GM18511 (cell line): ENCODE measurements around the gene APLP1.
A peak's percentile ranks its signal among the peaks of the same experiment; 100 is the strongest.
"Not testable (repeated sequence)": the region's sequence is repeated elsewhere in the genome, so short reads cannot be mapped to it uniquely, and the experiment has no call there.

ENCODE experiments used
- ATAC-seq: cut with Tn5 transposase; IDR thresholded peaks from one replicate; pipeline ENCODE4 v1.9.1; 2021; ENCODE audit warnings: mild to moderate bottlenecking, moderate library complexity; ENCODE audit not compliant: unreplicated experiment

The APLP1 gene

GRCh38 chr19:35868172-35868822, at the start of gene APLP1:
APLP1 (plus strand) TSS chr19:35868574; CDS start chr19:35868637, 63 bp downstream.
- ATAC-seq, result peak; percentile 49

GRCh38 chr19:35822579-35822978, 45.8 kb upstream of the APLP1 start:
- ATAC-seq, result no peak

GRCh38 chr19:35824150-35824549, 44.2 kb upstream of the APLP1 start:
- ATAC-seq, result no peak

- ATAC-seq, result no peak
Measured at GRCh38 chr19:35828692-35829301, 39.6 kb upstream of the APLP1 start.

DNA sequence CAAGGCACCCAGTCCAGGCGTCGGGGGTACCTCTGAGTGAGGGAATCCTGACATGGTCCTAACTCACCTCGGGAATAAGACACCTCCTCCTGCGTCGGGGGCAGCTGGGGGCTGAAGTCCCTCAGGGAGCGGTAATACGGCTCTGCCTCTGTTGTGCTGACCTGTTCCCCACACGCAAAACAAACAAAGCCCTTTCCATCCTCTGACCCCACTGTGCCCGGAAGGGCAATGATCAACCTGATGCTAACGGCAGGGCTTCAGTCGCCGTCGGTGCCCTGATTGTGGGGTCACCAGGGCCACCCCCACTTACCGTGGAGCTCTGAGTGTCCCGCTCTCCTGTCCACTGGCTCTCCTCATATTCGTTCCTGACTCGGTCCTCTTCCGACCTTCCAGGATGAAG, 37.4 kb upstream of the APLP1 start:
- no peak for ATAC-seq

GRCh38 chr19:35832054-35832453, 36.3 kb upstream of the APLP1 start:
- no peak for ATAC-seq

GRCh38 chr19:35833972-35834371, 34.4 kb upstream of the APLP1 start:
- no peak for ATAC-seq

- ATAC-seq, result not testable (repeated sequence)
Measured at GRCh38 chr19:35836096-35836495, 32.3 kb upstream of the APLP1 start.

GRCh38 chr19:35841961-35842595, 26.3 kb upstream of the APLP1 start:
- ATAC-seq, result no peak

DNA sequence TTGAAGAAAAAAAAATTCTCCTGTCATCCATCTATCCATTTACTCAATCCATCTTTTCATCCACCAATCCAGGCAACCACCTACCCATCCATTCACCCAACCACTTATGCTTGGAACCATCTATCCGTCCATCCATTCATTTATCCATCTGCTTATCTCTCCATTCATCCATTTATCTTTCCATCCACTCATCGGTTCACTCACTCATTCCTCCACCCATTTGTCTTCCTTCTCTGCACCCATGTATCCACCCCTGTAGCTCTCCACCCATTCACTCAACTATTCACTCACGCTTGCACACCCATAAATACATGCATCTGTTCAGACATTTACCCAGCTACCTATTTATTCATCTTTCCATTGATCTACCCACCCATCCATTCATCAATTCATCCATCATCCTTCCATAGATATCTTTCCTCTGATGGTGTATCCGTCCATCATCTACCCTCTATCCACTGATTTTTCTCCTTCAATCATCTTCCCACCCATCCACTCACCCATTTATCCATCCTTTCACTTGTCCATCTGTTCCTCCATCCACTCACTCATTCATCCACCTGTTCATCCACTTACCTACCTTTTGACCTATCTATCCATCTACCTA, 25.6 kb upstream of the APLP1 start:
- no peak for ATAC-seq

DNA sequence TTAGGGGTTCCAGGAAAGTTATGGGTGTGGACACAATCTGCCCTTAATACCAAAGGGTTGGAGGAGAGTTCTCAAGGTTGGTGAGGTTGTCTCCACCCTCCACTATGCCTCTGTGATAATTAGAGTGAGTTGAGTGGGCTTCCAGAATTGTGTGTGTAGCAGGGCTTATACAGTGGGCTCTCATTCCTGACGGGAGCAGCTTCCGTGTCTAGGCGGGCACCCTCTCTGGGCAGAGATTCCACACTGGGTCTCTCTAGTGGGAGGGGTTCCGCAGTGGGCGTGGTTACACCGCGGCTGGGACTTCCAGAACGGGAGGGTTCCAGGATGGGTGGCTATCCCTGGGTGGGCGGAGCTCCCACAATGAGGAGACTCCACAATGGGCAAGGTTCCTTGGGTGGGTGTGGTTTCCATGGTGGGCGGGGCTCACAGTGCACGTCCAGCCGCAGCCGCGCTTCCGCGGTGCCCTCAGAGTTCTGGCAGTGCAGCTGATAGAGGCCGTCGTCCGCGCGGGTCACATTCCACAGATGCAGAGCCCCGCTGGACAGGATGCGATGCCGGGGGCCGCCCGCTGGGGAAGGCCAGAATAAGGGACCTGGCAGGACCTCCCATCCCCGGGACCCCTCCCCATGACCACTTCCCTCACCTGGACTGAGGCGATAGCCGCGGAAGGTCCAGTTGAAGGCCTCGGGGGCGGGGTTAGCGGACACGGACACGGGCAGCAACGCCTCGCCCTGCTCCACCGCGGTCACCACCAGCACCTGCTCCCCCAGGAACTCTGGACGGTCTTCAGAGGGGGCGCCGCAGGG, 24.5 kb upstream of the APLP1 start:
- no peak for ATAC-seq

GRCh38 chr19:35844482-35845214, 23.7 kb upstream of the APLP1 start:
- no peak for ATAC-seq

- no peak for ATAC-seq
Measured at GRCh38 chr19:35845215-35846037, 22.9 kb upstream of the APLP1 start.

GRCh38 chr19:35846038-35846668, 22.2 kb upstream of the APLP1 start:
- no peak for ATAC-seq

GRCh38 chr19:35847911-35848310, 20.5 kb upstream of the APLP1 start:
- ATAC-seq, result no peak

GRCh38 chr19:35848486-35848885, 19.9 kb upstream of the APLP1 start:
- ATAC-seq, result no peak

DNA sequence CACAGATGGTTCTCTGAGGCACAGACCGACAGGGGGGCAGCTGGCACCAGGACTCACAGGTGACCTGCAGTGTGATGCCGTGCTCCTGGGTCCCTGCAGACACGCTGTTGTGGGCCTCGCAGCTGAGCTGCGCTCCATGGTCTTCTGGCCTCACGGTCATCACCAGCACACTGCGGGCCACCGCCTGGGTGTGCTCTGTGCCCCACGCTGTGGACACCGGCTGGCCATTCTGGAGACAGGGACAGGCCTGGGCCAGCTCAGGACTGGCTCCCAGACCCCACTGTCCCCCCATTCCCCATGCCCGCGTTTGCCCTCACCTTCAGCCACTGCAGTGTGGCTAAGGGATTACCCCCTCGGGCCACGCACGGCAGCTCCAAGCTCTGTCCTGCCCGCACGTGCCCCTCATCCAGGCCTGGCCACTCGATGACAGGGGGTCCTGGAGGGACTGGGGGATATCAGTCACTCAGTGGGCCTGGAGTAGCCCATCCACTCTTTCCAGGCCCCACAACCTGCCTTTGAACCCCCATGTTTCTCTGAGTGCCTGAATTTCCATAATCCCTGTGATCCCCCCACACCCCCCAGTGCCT, 19.4 kb upstream of the APLP1 start:
- no peak for ATAC-seq

DNA sequence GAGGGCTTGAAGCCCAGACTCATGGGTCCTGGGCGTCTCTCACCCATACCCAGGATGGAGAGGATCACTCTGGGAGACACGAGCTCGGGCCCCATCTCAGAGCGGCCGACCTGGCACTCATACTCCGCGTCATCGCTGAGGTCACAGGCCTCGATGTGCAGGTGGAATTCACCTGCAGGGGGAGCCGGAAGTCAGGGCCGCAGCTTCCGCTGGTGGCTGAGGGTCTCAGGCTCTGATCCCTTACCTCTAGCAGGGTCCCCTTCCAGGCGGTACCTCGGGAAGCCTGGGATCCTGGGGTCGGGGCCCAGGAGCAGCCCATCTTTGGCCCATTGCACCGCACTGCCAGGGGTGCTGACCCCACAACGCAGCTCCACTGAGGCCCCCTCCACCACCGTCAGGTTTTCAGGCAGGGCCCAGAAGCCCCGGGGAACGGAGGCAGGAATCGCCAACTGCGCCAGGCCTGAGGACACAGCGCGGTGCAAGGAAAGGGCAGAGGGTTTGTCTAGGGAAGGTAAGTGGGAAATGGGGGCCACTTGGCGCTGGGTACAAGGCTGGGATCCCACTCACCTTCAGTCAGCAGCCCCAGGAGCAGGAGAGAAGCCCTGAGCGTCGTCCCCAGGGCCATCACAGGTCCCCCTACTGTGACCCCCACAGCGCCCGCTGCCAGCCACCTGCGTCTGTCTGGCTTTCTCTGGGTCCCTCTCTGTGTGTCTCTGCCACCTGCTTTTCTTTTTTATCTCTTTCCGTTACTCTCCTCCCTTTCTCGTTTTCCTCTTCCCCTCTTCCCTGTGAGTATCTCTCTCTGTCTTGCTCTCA, 17.0 kb upstream of the APLP1 start:
- no peak for ATAC-seq
